Duodenal mucosa (tissue), 2 donors: ENCODE measurements around the gene KSR1.
"Not testable (repeated sequence)": the region's sequence is repeated elsewhere in the genome, so short reads cannot be mapped to it uniquely, and the experiment has no call there.

Source experiments
- H3K27ac ChIP-seq: one replicate; pipeline ENCODE4 v1.7.0; 2013; ENCODE audit warnings: low read depth, low read length
- H3K27me3 ChIP-seq, 2 donors: one replicate each; pipeline ENCODE4 v1.7.0; 2013; ENCODE audit warnings: low read length in 2 of 2, control low read depth in 1 of 2; ENCODE audit not compliant: insufficient read depth in 2 of 2, control insufficient read depth in 1 of 2
- H3K36me3 ChIP-seq, 2 donors: one replicate each; pipeline ENCODE4 v1.7.0; 2013; ENCODE audit warnings: low read length in 2 of 2, control low read depth in 1 of 2; ENCODE audit not compliant: insufficient read depth in 2 of 2, control insufficient read depth in 1 of 2
- H3K4me1 ChIP-seq, 2 donors: one replicate each; pipeline ENCODE4 v1.7.0; 2013; ENCODE audit warnings: low read length in 2 of 2, control low read depth in 1 of 2; ENCODE audit not compliant: insufficient read depth in 2 of 2, control insufficient read depth in 1 of 2
- H3K4me3 ChIP-seq, 2 donors: one replicate each; pipeline ENCODE4 v1.7.0; 2013; ENCODE audit warnings: low read length in 2 of 2, low read depth in 1 of 2
- H3K9ac ChIP-seq, 2 donors: one replicate each; pipeline ENCODE4 v1.7.0; 2013; ENCODE audit warnings: low read length in 2 of 2, low read depth in 1 of 2
- H3K9me3 ChIP-seq, 2 donors: one replicate each; pipeline ENCODE4 v1.7.0; 2013; ENCODE audit warnings: low read length in 2 of 2, control low read depth in 1 of 2; ENCODE audit not compliant: control insufficient read depth in 1 of 2

The KSR1 gene

GRCh38 chr17:27499451-27500265 lies 43.4 kb downstream of the KSR1 start:
- peaks cover 25 to 32% of the 10 kb centered on the region in 2 donors for H3K4me1 ChIP-seq
- no peaks in the 10 kb centered on the region for H3K9me3 ChIP-seq
- H3K36me3 ChIP-seq, result no peaks in the 10 kb centered on the region
- no peaks in the 10 kb centered on the region for H3K27me3 ChIP-seq
- no peak overlapping the region for H3K4me3 ChIP-seq
- H3K9ac ChIP-seq, result no peak overlapping the region
- H3K27ac ChIP-seq, result no peak overlapping the region

GRCh38 chr17:27501338-27501737 lies 45.1 kb downstream of the KSR1 start:
- H3K27me3 ChIP-seq, H3K4me3 ChIP-seq, H3K27ac ChIP-seq, H3K9ac ChIP-seq, H3K9me3 ChIP-seq, H3K36me3 ChIP-seq: not testable (repeated sequence)
- H3K4me1 ChIP-seq, result peaks cover 12 to 15% of the 10 kb centered on the region in 2 donors

- no peak overlapping the region for H3K9ac ChIP-seq
- no peak overlapping the region for H3K27ac ChIP-seq
- H3K4me1 ChIP-seq, result peaks cover 5% of the 10 kb centered on the region in 2 donors
- H3K27me3 ChIP-seq, result no peaks in the 10 kb centered on the region
- H3K9me3 ChIP-seq, result no peaks in the 10 kb centered on the region
- H3K36me3 ChIP-seq, result no peaks in the 10 kb centered on the region
- no peak overlapping the region for H3K4me3 ChIP-seq
Measured at GRCh38 chr17:27502526-27503324, 46.5 kb downstream of the KSR1 start.

GRCh38 chr17:27503611-27504010 lies 47.4 kb downstream of the KSR1 start:
- Histone ChIP-seq H3K27ac (no peak overlapping the region), H3K27me3 (no peaks in the 10 kb centered on the region), H3K36me3 (no peaks in the 10 kb centered on the region), H3K9me3 (no peaks in the 10 kb centered on the region), H3K4me1 (peaks cover 5% of the 10 kb centered on the region in 2 donors), H3K9ac (no peak overlapping the region), H3K4me3 (no peak overlapping the region)

GRCh38 chr17:27504188-27504995 lies 48.1 kb downstream of the KSR1 start:
- Histone ChIP-seq H3K27ac (no peak overlapping the region), H3K4me3 (no peak overlapping the region), H3K9ac (no peak overlapping the region), H3K9me3 (no peaks in the 10 kb centered on the region), H3K36me3 (no peaks in the 10 kb centered on the region), H3K27me3 (no peaks in the 10 kb centered on the region), H3K4me1 (peaks cover 5% of the 10 kb centered on the region in 2 donors)

- Histone ChIP-seq H3K4me3 (no peak overlapping the region), H3K9me3 (no peaks in the 10 kb centered on the region), H3K36me3 (no peaks in the 10 kb centered on the region), H3K27ac (no peak overlapping the region), H3K4me1 (peaks cover 5% of the 10 kb centered on the region in 2 donors), H3K9ac (no peak overlapping the region), H3K27me3 (no peaks in the 10 kb centered on the region)
Measured at GRCh38 chr17:27506348-27507218, 50.3 kb downstream of the KSR1 start.

- H3K4me1 ChIP-seq, result no peaks in the 10 kb centered on the region
- H3K4me3 ChIP-seq, result no peak overlapping the region
- no peak overlapping the region for H3K9ac ChIP-seq
- H3K36me3 ChIP-seq, result no peaks in the 10 kb centered on the region
- H3K27me3 ChIP-seq, result no peaks in the 10 kb centered on the region
- no peak overlapping the region for H3K27ac ChIP-seq
- H3K9me3 ChIP-seq, result no peaks in the 10 kb centered on the region
Measured at GRCh38 chr17:27511168-27511883, 55.1 kb downstream of the KSR1 start.

GRCh38 chr17:27512031-27512430 lies 55.8 kb downstream of the KSR1 start:
- Histone ChIP-seq H3K27ac (no peak overlapping the region), H3K9ac (no peak overlapping the region), H3K9me3 (no peaks in the 10 kb centered on the region), H3K27me3 (no peaks in the 10 kb centered on the region), H3K4me1 (no peaks in the 10 kb centered on the region), H3K36me3 (no peaks in the 10 kb centered on the region), H3K4me3 (no peak overlapping the region)
